Epithelial cell of prostate (primary cell): Measurements from ENCODE around the gene RNF126.
"Not testable (repeated sequence)": the region's sequence is repeated elsewhere in the genome, so short reads cannot be mapped to it uniquely, and the experiment has no call there.

Experiments used
- DNase-seq: peaks from one replicate; pipeline ENCODE4 v3.0.0-alpha.2; 2011; ENCODE audit warnings: low read depth, low spot score
- H3K27ac ChIP-seq: fragments of 450-650 bp; 2 replicates; pipeline ENCODE4 v1.5.1; 2017; ENCODE audit warnings: mild to moderate bottlenecking

RNF126 gene

GRCh38 chr19:616747-617526 is 46.1 kb downstream of the RNF126 start:
- no peak overlapping the region for H3K27ac ChIP-seq
- DNase-seq, result no peak

- no peak for DNase-seq
- H3K27ac ChIP-seq, result no peak overlapping the region
Observed at GRCh38 chr19:616062-616700, 46.8 kb downstream of the RNF126 start.

GRCh38 chr19:615619-616018 is 47.4 kb downstream of the RNF126 start:
- no peak for DNase-seq
- no peak overlapping the region for H3K27ac ChIP-seq

GRCh38 chr19:613732-614567 is 49.1 kb downstream of the RNF126 start:
- no peak overlapping the region for H3K27ac ChIP-seq
- no peak for DNase-seq

GRCh38 chr19:612941-613340 is 50.1 kb downstream of the RNF126 start:
- DNase-seq, result no peak

GRCh38 chr19:611481-611868 is 51.5 kb downstream of the RNF126 start:
- H3K27ac ChIP-seq, result no peak overlapping the region
- DNase-seq, result peak; percentile 33

More at GRCh38 chr19:612941-613340, 50.1 kb downstream of the RNF126 start:
- H3K27ac ChIP-seq, result no peak overlapping the region

GRCh38 chr19:610801-611480 is 52.1 kb downstream of the RNF126 start:
- no peak overlapping the region for H3K27ac ChIP-seq
- DNase-seq, result no peak

- H3K27ac ChIP-seq, result no peak overlapping the region
- DNase-seq, result no peak
Observed at GRCh38 chr19:610071-610800, 52.8 kb downstream of the RNF126 start.

- no peak for DNase-seq
- H3K27ac ChIP-seq, result no peak overlapping the region
Observed at GRCh38 chr19:609004-609346, 54.0 kb downstream of the RNF126 start.

- no peak overlapping the region for H3K27ac ChIP-seq
- DNase-seq, result no peak
Observed at GRCh38 chr19:608155-609003, 54.6 kb downstream of the RNF126 start.

- no peak overlapping the region for H3K27ac ChIP-seq
- DNase-seq, result no peak
Observed at GRCh38 chr19:607301-608154, 55.5 kb downstream of the RNF126 start.

- not testable (repeated sequence) for DNase-seq, H3K27ac ChIP-seq
Observed at GRCh38 chr19:605061-605971, 57.7 kb downstream of the RNF126 start.

- no peak for DNase-seq
- no peak overlapping the region for H3K27ac ChIP-seq
Observed at GRCh38 chr19:604355-604754, 58.7 kb downstream of the RNF126 start.

- not testable (repeated sequence) for H3K27ac ChIP-seq, DNase-seq
Observed at GRCh38 chr19:603779-604178, 59.2 kb downstream of the RNF126 start.

- not testable (repeated sequence) for DNase-seq
Observed at GRCh38 chr19:603302-603639, 59.7 kb downstream of the RNF126 start.

GRCh38 chr19:602391-603301 is 60.4 kb downstream of the RNF126 start:
- no peak overlapping the region for H3K27ac ChIP-seq
- no peak for DNase-seq

More at GRCh38 chr19:603302-603639, 59.7 kb downstream of the RNF126 start:
- not testable (repeated sequence) for H3K27ac ChIP-seq
